Measurements from ENCODE around the gene GPR137B. TPM values are rescaled to one million over a fixed set of nuclear protein-coding genes. Genes with fewer than 3 reads are reported as not detected.

The GPR137B gene
- total and polyA plus RNA-seq, 2 experiments from 2014 or later, result 0.87 to 3.0 TPM

DNA sequence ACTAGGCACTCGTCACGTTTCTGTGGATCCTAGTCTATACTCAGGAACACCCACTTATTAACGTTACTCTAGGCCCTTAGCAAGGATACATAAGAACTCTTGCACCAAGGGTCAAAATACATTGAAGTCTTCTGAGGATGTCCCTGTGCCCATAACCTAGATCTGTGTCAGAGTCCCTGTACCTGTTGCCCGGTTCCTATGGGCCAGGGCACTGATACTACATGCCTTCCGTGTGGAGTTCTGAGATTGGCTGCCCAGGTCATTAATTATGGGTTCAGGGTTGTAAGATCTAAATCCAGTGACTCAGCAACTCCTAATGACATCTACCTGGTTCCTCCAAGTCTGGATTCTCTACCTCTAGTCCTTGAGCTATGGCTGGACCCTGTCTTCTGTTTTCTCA is 69.5 kb downstream of the GPR137B start:
- no peak for DNase-seq (ENCODE audit: low read depth in 1 of 2, low spot score in 1 of 2)

DNA sequence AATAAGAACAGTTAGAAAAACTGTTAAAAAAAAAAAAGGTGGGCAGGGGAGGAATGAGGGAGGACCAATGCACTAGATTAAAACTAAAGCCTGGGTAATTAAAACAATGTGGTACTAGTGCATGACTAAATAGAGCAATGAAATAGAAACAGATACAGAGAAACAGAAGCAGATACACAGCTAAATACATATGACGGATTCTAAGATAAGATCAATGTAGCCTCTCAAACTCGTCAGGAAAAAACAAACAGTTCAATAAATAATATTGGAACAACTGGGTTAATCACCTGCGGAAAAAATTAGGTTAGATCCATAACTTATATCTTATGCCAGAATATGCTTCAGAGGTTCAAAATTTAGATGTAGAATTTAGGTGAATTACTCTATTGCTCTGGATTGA is 71.2 kb downstream of the GPR137B start:
- Histone ChIP-seq H3K27ac (no peak overlapping the region), H3K4me1 (ENCODE audit: low read depth) (no peaks in the 10 kb centered on the region), H3K36me3 (no peaks in the 10 kb centered on the region), H3K27me3 (no peaks in the 10 kb centered on the region), H3K9me3 (ENCODE audit: low read depth) (no peaks in the 10 kb centered on the region), H3K4me3 (no peak overlapping the region)
- TF ChIP-seq, protein P1, sequence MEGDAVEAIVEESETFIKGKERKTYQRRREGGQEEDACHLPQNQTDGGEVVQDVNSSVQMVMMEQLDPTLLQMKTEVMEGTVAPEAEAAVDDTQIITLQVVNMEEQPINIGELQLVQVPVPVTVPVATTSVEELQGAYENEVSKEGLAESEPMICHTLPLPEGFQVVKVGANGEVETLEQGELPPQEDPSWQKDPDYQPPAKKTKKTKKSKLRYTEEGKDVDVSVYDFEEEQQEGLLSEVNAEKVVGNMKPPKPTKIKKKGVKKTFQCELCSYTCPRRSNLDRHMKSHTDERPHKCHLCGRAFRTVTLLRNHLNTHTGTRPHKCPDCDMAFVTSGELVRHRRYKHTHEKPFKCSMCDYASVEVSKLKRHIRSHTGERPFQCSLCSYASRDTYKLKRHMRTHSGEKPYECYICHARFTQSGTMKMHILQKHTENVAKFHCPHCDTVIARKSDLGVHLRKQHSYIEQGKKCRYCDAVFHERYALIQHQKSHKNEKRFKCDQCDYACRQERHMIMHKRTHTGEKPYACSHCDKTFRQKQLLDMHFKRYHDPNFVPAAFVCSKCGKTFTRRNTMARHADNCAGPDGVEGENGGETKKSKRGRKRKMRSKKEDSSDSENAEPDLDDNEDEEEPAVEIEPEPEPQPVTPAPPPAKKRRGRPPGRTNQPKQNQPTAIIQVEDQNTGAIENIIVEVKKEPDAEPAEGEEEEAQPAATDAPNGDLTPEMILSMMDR (IDR thresholded peaks at IDR 0.05; ENCODE audit: low read depth, low read length), result no peak
- no peak for DNase-seq (ENCODE audit: low read depth in 1 of 2, low spot score in 1 of 2)

More for the DNA sequence above, 69.5 kb downstream of the GPR137B start:
- Histone ChIP-seq H3K36me3 (no peaks in the 10 kb centered on the region), H3K27ac (no peak overlapping the region), H3K9me3 (ENCODE audit: low read depth) (no peaks in the 10 kb centered on the region), H3K4me1 (ENCODE audit: low read depth) (peaks cover 4% of the 10 kb centered on the region), H3K27me3 (no peaks in the 10 kb centered on the region), H3K4me3 (no peak overlapping the region)
- TF ChIP-seq, protein P1 (IDR thresholded peaks at IDR 0.05; ENCODE audit: low read depth, low read length), result no peak

DNA sequence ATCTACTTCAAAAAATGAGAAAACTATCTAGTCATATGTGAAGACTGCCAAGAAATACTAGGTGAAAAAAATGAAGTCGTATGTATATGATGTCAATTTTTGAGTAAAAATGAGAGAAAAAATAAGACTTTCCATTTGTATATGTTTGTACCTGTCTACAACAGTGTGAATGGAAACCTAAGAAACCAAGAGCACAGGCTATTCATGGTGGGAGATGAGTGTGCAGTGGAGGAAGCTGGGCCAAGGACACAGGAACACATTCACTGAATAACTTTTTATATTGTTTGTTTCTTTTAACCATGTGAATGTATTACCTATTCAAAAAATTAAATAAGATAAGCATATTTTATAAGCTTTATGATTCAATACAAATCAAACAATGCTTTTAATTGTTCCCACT is 72.4 kb downstream of the GPR137B start:
- H3K4me3 ChIP-seq, result no peak overlapping the region
- no peaks in the 10 kb centered on the region for H3K36me3 ChIP-seq
- H3K27me3 ChIP-seq, result no peaks in the 10 kb centered on the region
- no peaks in the 10 kb centered on the region for H3K9me3 ChIP-seq (ENCODE audit: low read depth)
- TF ChIP-seq, protein P1 (IDR thresholded peaks at IDR 0.05; ENCODE audit: low read depth, low read length), result no peak
- H3K4me1 ChIP-seq (ENCODE audit: low read depth), result no peaks in the 10 kb centered on the region
- no peak overlapping the region for H3K27ac ChIP-seq
- DNase-seq (ENCODE audit: low read depth in 1 of 2, low spot score in 1 of 2), result no peak

DNA sequence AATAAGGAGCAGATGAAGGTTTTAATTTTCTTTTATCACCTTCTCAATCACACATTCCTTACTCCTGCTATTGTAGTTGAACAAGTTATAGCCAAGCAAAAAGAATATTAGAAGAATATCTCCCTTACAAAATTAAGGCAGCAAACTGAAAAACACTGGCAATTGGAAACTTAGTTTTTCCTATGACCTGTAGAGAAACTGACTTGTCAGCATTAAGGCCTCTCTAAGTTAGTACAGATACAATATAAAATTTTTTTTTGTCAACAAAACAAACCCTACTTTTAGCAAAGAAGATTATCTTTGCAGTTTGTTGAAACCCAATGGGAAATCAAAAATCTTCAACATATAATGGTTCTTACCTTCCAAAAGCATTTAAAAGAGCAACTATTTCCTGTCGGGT is 78.1 kb downstream of the GPR137B start:
- Histone ChIP-seq H3K9me3 (ENCODE audit: low read depth) (no peaks in the 10 kb centered on the region), H3K27me3 (no peaks in the 10 kb centered on the region), H3K4me3 (no peak overlapping the region), H3K36me3 (no peaks in the 10 kb centered on the region), H3K27ac (no peak overlapping the region), H3K4me1 (ENCODE audit: low read depth) (no peaks in the 10 kb centered on the region)
- TF ChIP-seq, protein P1 (IDR thresholded peaks at IDR 0.05; ENCODE audit: low read depth, low read length), result no peak
- DNase-seq (ENCODE audit: low read depth in 1 of 2, low spot score in 1 of 2), result no peak

DNA sequence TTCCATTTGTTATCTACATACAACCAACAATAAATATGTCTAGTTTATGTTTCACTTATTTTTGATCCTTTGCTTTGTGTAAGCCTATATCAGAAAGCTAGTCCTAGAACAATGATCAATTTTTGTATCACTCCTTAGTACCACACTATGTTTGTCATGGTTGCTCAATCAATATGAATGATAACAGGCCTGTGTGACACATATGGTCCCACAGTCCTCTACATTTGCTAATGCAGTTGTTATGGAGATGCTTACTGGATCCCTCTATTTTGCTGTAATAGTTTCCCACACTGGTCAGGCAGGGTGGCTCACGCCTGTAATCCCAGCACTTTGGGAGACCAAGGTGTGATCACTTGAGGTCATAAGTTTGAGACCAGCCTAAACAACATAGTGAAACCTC is 80.3 kb downstream of the GPR137B start:
- H3K27me3 ChIP-seq, result no peaks in the 10 kb centered on the region
- DNase-seq (ENCODE audit: low read depth in 1 of 2, low spot score in 1 of 2), result no peak
- H3K4me3 ChIP-seq, result no peak overlapping the region
- H3K36me3 ChIP-seq, result no peaks in the 10 kb centered on the region
- no peak overlapping the region for H3K27ac ChIP-seq
- TF ChIP-seq, protein P1 (IDR thresholded peaks at IDR 0.05; ENCODE audit: low read depth, low read length), result no peak
- no peaks in the 10 kb centered on the region for H3K9me3 ChIP-seq (ENCODE audit: low read depth)
- no peaks in the 10 kb centered on the region for H3K4me1 ChIP-seq (ENCODE audit: low read depth)

DNA sequence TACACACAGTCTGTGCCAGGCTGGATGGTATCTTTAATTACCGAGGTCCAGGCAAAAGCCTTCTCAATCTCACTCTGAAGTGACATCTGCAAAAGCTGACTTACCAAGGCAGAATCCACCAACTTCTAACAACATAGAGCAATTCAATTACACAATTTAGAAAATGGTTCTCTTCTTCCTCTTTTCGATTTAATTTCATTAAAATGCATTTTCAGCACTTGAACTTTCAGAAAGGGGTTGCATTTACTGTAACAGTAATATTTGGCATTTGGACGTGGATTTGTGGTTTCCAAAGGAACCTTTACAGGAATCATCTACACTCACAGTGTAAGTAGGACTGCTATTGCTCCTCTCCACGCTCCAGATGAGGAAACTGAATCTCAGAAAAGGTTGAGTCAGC is 86.1 kb downstream of the GPR137B start:
- Histone ChIP-seq H3K27me3 (no peaks in the 10 kb centered on the region), H3K4me1 (ENCODE audit: low read depth) (no peaks in the 10 kb centered on the region), H3K9me3 (ENCODE audit: low read depth) (no peaks in the 10 kb centered on the region), H3K36me3 (no peaks in the 10 kb centered on the region), H3K4me3 (no peak overlapping the region), H3K27ac (no peak overlapping the region)
- TF ChIP-seq, protein P1 (IDR thresholded peaks at IDR 0.05; ENCODE audit: low read depth, low read length), result no peak
- DNase-seq (ENCODE audit: low read depth in 1 of 2, low spot score in 1 of 2), result no peak
